ENCODE data around the gene PALLD.
"Not testable (repeated sequence)": the region's sequence is repeated elsewhere in the genome, so short reads cannot be mapped to it uniquely, and the experiment has no call there.

PALLD gene

GRCh38 chr4:168710353-168710946 lies 213.6 kb downstream of the PALLD start:
- DNase-seq (ENCODE audit: low spot score), result peak; percentile 37

- DNase-seq (ENCODE audit: low spot score), result no peak
These were observed 214.6 kb downstream of the PALLD start for GRCh38 chr4:168711197-168712140.

DNA sequence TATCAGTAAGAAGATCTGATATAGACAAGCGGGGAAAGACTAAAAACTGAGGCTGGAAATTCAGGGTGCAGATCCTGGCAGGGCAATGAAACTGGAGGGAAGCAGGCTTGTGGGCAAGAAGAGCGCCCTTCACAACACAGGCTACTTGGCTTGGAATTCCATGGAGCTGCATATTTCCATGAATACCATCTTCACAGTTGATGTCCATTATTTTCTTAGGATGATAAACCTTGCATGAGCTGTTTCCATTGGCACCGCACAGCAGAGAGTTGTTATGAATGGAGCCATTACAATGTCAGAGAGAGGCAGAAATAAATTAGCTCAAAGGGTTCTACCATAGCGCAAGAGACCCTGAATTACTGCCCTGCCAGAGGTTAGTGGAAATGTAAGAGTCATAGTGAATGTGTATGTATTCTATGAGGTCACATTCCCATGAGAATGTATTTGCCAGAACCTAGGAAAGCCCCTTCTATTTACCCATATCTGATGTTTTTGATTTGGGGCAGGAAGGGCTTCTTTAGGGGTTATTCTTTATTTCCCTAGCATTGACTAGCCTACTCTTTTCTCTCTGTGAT lies 215.6 kb downstream of the PALLD start:
- DNase-seq (ENCODE audit: low spot score), result no peak

GRCh38 chr4:168713253-168713652 lies 216.4 kb downstream of the PALLD start:
- peak; percentile 45 for DNase-seq (ENCODE audit: low spot score)

DNA sequence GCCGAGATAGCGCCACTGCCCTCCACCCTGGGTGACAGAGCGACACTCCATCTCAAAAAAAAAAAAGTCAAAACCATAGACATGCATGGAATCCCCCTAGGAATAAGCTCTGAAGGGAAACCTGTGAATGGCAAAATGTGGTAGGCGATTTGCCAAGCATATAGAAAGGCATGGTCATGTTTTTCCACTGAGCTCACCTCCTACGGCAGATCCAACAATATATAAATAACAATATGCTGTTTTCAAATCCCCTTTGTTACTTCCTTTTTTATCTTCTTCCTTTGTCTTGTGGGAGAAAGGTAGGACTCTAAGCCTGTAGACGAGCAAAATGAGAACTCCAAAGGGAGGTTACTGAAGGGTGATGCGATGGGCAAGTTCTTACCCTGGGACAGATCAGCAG lies 219.0 kb downstream of the PALLD start:
- no peak for DNase-seq (ENCODE audit: low spot score)

DNA sequence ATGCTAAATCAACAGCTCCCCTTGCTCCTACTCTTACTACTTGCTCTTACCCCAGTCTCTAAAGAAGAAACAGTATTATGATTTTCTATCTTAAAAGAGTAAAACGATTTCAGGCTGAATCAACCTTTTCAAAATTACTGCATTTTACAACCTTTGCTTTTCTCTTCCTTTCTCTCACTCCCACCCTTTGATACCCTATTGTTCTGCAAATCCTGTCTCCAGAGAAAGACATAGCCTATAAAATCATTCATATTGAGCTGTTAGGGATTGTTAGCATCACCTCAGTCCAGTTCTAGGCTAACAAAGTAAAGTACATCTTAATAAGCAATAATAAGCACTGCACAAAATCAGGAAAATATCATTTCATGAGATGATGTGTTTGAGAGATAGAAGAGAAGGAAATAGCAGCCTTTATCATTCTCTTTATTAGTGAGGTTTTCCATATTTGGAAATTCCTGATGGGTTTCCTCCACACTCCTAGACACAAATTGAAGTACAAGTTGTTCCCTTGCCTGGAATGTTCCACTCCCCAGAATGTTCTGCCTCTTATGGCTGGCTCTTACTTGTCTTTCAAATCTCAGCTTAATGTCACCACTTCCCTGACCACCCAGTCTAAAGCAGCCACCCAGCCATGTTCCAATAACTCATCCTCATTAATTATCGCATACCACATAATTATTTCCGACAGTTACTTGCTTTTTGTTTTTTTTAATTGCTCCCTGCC lies 219.7 kb downstream of the PALLD start:
- no peak for DNase-seq (ENCODE audit: low spot score)

DNA sequence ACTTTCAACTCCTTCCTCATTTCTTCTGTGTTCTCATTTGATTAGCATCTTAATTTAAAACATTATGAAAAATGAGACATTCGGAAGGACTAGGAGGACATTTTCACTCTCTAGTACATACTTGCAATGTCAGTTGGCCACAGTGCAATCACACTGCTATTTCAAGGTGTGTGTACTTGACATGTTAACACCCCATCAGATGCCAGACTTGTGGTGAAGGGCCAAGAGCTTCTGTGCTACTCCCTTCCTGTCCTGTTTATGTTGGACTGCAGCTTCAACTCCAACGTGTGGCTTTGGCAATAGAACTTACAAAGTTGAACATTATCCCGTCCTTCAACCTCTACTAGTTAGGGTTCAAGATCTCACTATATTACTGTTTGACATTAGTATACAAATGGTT lies 221.0 kb downstream of the PALLD start:
- DNase-seq (ENCODE audit: low spot score), result no peak

DNA sequence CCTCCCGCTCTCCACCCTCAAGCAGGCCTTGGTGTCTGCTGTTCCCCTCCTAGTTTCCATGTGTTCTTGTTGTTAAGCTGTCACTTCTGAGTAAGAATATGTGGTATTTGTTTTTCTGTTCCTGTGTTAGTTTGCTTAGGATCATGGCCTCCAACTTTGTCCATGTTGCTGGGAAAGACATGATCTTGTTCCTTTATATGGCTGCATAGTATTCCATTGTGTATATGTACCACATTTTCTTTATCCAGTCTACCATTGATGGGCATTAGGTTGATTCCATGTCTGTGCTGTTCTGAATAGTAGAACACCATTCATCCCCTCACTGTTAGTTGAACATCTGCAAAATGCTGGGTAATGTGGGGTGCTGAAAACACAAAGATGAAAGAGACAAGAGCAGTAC lies 222.9 kb downstream of the PALLD start:
- DNase-seq (ENCODE audit: low spot score), result no peak

- DNase-seq (ENCODE audit: low spot score), result no peak
These were observed 223.6 kb downstream of the PALLD start for GRCh38 chr4:168720396-168720900.

GRCh38 chr4:168722391-168722790 lies 225.5 kb downstream of the PALLD start:
- no peak for DNase-seq (ENCODE audit: low spot score)

- DNase-seq (ENCODE audit: low spot score), result no peak
These were observed 226.2 kb downstream of the PALLD start for GRCh38 chr4:168723020-168723419.

GRCh38 chr4:168723569-168723968 lies 226.7 kb downstream of the PALLD start:
- DNase-seq (ENCODE audit: low spot score), result no peak

DNA sequence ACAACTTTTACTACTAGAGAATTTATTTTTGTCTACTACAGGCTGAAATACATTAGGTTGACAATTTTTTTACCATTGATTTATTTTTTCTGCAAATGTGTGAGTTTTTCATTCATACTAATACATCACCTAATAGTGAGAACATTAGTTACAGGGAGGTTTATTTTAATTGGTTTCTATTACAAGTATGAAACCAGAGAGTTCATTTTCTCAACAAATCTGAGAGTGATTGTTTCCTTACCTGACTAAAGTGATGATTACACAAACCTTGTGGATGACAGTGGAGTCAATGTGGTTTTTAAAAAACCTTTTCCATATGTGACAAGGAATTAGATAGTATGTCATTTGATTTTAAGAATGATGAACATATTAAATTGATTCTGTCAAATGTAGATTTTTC lies 227.4 kb downstream of the PALLD start:
- no peak for DNase-seq (ENCODE audit: low spot score)

DNA sequence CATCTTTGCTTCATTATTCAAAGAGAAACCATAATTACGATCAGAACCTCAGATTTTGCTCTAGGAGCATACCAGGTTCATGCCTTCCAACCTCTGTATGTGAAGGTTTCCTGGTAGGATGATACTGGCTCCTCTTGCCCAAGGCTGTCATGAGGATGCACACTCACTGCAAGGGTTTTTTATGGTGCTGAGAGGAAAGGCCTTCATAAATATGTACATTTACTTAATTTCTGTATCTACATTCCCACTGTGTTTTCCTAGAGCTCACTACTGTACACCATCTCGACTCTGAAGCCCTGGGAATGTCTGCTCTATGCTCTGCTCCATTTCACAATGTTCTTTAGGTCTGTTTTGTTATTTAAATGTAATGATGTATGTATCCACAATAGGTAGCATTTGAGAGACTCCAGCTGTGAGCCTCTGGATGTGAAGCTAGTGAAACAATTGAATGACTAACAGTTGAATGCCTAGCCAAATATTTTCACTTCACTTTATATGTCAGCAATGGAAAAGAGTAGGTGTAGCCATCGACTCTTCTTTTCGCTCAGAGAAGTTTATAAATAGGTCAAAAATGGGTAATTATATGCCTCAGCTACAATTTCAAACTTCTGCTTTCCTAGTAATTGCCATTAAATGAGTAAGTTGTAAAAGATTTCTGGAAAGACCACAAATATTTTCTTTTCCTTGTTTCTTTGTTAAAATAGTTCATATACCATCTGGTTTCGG lies 228.0 kb downstream of the PALLD start:
- no peak for DNase-seq (ENCODE audit: low spot score)

GRCh38 chr4:168725930-168726329 lies 229.1 kb downstream of the PALLD start:
- DNase-seq (ENCODE audit: low spot score), result no peak

DNA sequence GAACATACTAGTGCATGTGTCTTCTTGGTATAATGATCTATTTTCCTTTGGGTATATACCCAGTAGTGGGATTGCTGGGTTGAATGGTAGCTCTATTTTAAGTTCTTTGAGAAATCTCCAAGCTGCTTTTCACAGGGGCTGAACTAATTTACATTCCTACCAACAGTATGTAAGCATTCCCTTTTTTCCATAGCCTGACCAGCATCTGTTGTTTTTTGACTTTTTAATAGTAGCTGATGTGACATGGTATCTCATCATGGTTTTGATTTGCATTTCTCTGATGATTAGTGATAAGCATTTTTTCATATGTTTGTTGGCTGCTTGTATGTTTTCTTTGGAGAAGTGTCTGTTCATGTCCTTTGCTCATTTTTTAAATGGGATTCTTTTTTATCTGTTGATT lies 230.3 kb downstream of the PALLD start:
- DNase-seq (ENCODE audit: low spot score), result not testable (repeated sequence)

- no peak for DNase-seq (ENCODE audit: low spot score)
These were observed 234.3 kb downstream of the PALLD start for GRCh38 chr4:168731006-168731636.

DNA sequence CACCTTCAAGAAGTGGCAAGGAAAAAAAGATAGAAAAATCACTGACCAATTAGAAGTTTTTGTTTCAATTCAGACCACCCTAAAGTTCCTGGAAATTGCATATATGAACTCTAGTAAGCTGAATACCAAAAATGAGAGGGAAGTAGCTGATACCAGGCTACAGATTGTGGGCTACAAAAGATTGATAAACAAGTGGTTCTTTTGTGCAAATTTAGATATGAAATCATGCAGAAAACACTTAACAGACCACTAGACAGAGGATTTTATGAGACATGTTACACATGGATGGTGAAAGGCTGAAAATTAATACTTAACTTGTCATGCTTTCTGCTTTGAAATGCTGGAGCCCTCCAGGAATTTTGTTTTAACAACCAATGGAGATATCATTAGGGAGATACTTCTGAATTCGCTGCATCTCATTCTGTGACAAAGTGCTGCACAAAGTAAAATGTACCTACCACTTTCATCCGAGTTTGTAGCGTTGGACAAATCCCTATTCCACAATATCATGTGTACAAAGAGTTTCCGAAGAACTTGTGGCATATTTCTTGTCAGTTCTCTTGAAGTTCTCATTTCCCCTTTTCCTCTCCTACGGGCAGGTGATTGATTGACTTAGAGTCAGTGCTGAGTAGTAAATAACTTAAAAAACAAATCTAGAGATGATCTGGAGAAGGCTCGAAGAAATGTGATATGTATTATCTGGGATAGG lies 235.0 kb downstream of the PALLD start:
- DNase-seq (ENCODE audit: low spot score), result no peak

DNA sequence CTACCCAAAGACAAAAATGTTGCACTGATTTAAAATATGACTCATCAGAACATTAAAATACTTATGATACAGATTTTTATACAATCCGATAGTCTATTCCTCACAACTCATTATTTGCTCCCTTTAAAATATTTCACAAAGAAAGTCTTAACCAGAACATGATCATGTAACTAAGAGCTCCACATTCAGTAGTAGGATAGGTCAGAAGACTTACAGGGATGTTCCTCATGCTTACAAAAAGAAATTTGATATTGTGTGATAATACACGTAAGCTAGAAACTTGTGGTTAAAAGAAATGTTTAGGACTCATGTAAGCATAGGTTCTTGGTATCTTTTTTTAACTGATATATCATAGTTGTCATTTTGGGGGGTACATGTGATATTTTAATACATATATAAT lies 235.9 kb downstream of the PALLD start:
- no peak for DNase-seq (ENCODE audit: low spot score)

Data from HuH-7 (cell line).